GM19043 (cell line): ENCODE results near the gene ISG20.

ENCODE experiments used
- ATAC-seq: cut with Tn5 transposase; IDR thresholded peaks from one replicate; pipeline ENCODE4 v1.9.1; 2021; ENCODE audit warnings: low read depth; ENCODE audit not compliant: unreplicated experiment

The ISG20 gene

GRCh38 chr15:88680241-88681001 is 41.6 kb downstream of the ISG20 start:
- ATAC-seq: no peak

GRCh38 chr15:88681610-88682221 is 42.9 kb downstream of the ISG20 start:
- ATAC-seq: no peak

GRCh38 chr15:88684345-88684744 is 45.5 kb downstream of the ISG20 start:
- ATAC-seq: no peak

- no peak for ATAC-seq
Observed at GRCh38 chr15:88686166-88686565, 47.4 kb downstream of the ISG20 start.

- ATAC-seq: no peak
Observed at GRCh38 chr15:88688394-88688933, 49.6 kb downstream of the ISG20 start.

- ATAC-seq: no peak
Observed at GRCh38 chr15:88690331-88690730, 51.5 kb downstream of the ISG20 start.

GRCh38 chr15:88693191-88693590 is 54.4 kb downstream of the ISG20 start:
- ATAC-seq: no peak

GRCh38 chr15:88695101-88695500 is 56.3 kb downstream of the ISG20 start:
- no peak for ATAC-seq

GRCh38 chr15:88695691-88696251 is 57.0 kb downstream of the ISG20 start:
- ATAC-seq: no peak

GRCh38 chr15:88696254-88696653 is 57.4 kb downstream of the ISG20 start:
- ATAC-seq: no peak

- no peak for ATAC-seq
Observed at GRCh38 chr15:88697276-88697675, 58.5 kb downstream of the ISG20 start.

- ATAC-seq: no peak
Observed at GRCh38 chr15:88699861-88700260, 61.0 kb downstream of the ISG20 start.

GRCh38 chr15:88700716-88701115 is 61.9 kb downstream of the ISG20 start:
- ATAC-seq: no peak

- ATAC-seq: no peak
Observed at GRCh38 chr15:88701561-88702095, 62.8 kb downstream of the ISG20 start.

- no peak for ATAC-seq
Observed at GRCh38 chr15:88702983-88703382, 64.2 kb downstream of the ISG20 start.

- ATAC-seq: no peak
Observed at GRCh38 chr15:88703533-88703932, 64.7 kb downstream of the ISG20 start.

GRCh38 chr15:88704791-88705768 is 66.3 kb downstream of the ISG20 start:
- no peak for ATAC-seq

GRCh38 chr15:88705769-88706165 is 67.0 kb downstream of the ISG20 start:
- no peak for ATAC-seq
